ENCODE measurements around the gene SERPINB1.
"Not testable (repeated sequence)": the region's sequence is repeated elsewhere in the genome, so short reads cannot be mapped to it uniquely, and the experiment has no call there.

Gene SERPINB1

GRCh38 chr6:2865694-2866151 lies 24.1 kb upstream of the SERPINB1 start:
- DNase-seq = no peak

GRCh38 chr6:2865270-2865669 lies 23.6 kb upstream of the SERPINB1 start:
- no peak for DNase-seq

- no peak for DNase-seq
Measured at GRCh38 chr6:2863901-2864300, 22.2 kb upstream of the SERPINB1 start.

- no peak for DNase-seq
Measured at GRCh38 chr6:2862712-2863181, 21.1 kb upstream of the SERPINB1 start.

- no peak for DNase-seq
Measured at GRCh38 chr6:2861822-2862164, 20.1 kb upstream of the SERPINB1 start.

GRCh38 chr6:2861060-2861821 lies 19.6 kb upstream of the SERPINB1 start:
- DNase-seq = no peak

- DNase-seq = not testable (repeated sequence)
Measured at GRCh38 chr6:2860706-2861059, 19.0 kb upstream of the SERPINB1 start.

- DNase-seq = not testable (repeated sequence)
Measured at GRCh38 chr6:2859798-2860705, 18.4 kb upstream of the SERPINB1 start.

GRCh38 chr6:2859185-2859700 lies 17.6 kb upstream of the SERPINB1 start:
- no peak for DNase-seq

GRCh38 chr6:2857580-2858337 lies 16.1 kb upstream of the SERPINB1 start:
- peak; percentile 43 for DNase-seq

- no peak for DNase-seq
Measured at GRCh38 chr6:2857185-2857579, 15.5 kb upstream of the SERPINB1 start.

GRCh38 chr6:2855061-2855519 lies 13.4 kb upstream of the SERPINB1 start:
- no peak for DNase-seq

- no peak for DNase-seq
Measured at GRCh38 chr6:2854396-2854982, 12.8 kb upstream of the SERPINB1 start.

- DNase-seq = peak; percentile 64
Measured at GRCh38 chr6:2853769-2854395, 12.2 kb upstream of the SERPINB1 start.

GRCh38 chr6:2853378-2853768 lies 11.7 kb upstream of the SERPINB1 start:
- DNase-seq = not testable (repeated sequence)

- DNase-seq = no peak
Measured at GRCh38 chr6:2852921-2853322, 11.3 kb upstream of the SERPINB1 start.

GRCh38 chr6:2852514-2852855 lies 10.8 kb upstream of the SERPINB1 start:
- no peak for DNase-seq

GRCh38 chr6:2851727-2852513 lies 10.3 kb upstream of the SERPINB1 start:
- no peak for DNase-seq

- DNase-seq = no peak
Measured at GRCh38 chr6:2850538-2851113, 9.0 kb upstream of the SERPINB1 start.

GRCh38 chr6:2848851-2849250 lies 7.2 kb upstream of the SERPINB1 start:
- peak; percentile 64 for DNase-seq

GRCh38 chr6:2845880-2846208 lies 4.2 kb upstream of the SERPINB1 start:
- DNase-seq = no peak
